MM.1S (cell line): Measurements from ENCODE around the gene CD164L2.

Experiments used
- EZH2 ChIP-seq: fragments of 300-600 bp; sonication (generic); optimal IDR thresholded peaks from 2 replicates; pipeline ENCODE3; 2017; ENCODE audit warnings: low read depth, mild to moderate bottlenecking, antibody characterized with exemption, low read length, mixed read lengths
- TF ChIP-seq, protein P1 (sequence below): fragments of 300-600 bp; sonication (generic); IDR thresholded peaks from 2 replicates; pipeline ENCODE4 v1.5.1; 2016; ENCODE audit warnings: antibody characterized with exemption, low read length, mixed read lengths

- TF ChIP-seq, protein P1, sequence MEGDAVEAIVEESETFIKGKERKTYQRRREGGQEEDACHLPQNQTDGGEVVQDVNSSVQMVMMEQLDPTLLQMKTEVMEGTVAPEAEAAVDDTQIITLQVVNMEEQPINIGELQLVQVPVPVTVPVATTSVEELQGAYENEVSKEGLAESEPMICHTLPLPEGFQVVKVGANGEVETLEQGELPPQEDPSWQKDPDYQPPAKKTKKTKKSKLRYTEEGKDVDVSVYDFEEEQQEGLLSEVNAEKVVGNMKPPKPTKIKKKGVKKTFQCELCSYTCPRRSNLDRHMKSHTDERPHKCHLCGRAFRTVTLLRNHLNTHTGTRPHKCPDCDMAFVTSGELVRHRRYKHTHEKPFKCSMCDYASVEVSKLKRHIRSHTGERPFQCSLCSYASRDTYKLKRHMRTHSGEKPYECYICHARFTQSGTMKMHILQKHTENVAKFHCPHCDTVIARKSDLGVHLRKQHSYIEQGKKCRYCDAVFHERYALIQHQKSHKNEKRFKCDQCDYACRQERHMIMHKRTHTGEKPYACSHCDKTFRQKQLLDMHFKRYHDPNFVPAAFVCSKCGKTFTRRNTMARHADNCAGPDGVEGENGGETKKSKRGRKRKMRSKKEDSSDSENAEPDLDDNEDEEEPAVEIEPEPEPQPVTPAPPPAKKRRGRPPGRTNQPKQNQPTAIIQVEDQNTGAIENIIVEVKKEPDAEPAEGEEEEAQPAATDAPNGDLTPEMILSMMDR = no peak
- TF ChIP-seq EZH2 = no peak
Observed at GRCh38 chr1:27331426-27331825, 51.7 kb downstream of the CD164L2 start.
